Adrenal gland (tissue), 12 donors: ENCODE measurements around the gene SLC15A1. TPM values are rescaled to one million over a fixed set of nuclear protein-coding genes. Genes with fewer than 3 reads are reported as not detected.

Source experiments
- DNase-seq, 7 donors: peaks; one replicate each; pipeline ENCODE4 v3.0.0-alpha.2; 2019 to 2020
- H3K27ac ChIP-seq, 5 donors: fragments of 200-600 bp; sonication (generic) in 4 of 5; 1 replicate in 3 of 5; 2 replicates in 2 of 5; pipeline versions ENCODE4 v1.5.1 to v1.8.0; 2016 to 2020; ENCODE audit warnings: mild to moderate bottlenecking in 1 of 5
- H3K27me3 ChIP-seq: fragments of 200-600 bp; 2 replicates; pipeline ENCODE4 v1.8.0; 2021
- H3K36me3 ChIP-seq, 2 donors: fragments of 200-600 bp; replicated peaks in 1 of 2; 1 replicate in 1 of 2; 2 replicates in 1 of 2; pipeline versions ENCODE4 v1.5.1 to v1.8.0; 2018 to 2022
- H3K4me1 ChIP-seq, 2 donors: fragments of 200-600 bp; replicated peaks in 1 of 2; 1 replicate in 1 of 2; 2 replicates in 1 of 2; pipeline versions ENCODE4 v1.5.1 to v1.8.0; 2018 to 2021
- H3K4me3 ChIP-seq, 4 donors: fragments of 200-600 bp; sonication (generic) in 3 of 4; one replicate each; pipeline ENCODE4 v1.5.1; 2016 to 2018
- H3K9me3 ChIP-seq, 3 donors: fragments of 200-600 bp; sonication (generic) in 1 of 3; replicated peaks in 1 of 3; 1 replicate in 2 of 3; 2 replicates in 1 of 3; pipeline versions ENCODE4 v1.5.1 to v1.8.0; 2016 to 2021
- CTCF ChIP-seq, 6 experiments: fragments of 450-650 bp in 4 of 6; fragments of 200-600 bp in 2 of 6; sonication (generic) in 1 of 6; IDR thresholded peaks; 1 replicate in 5 of 6; 2 replicates in 1 of 6; pipeline versions ENCODE4 v1.5.1 to v1.8.0; 2016 to 2021; ENCODE audit warnings: antibody characterized with exemption in 6 of 6, mild to moderate bottlenecking in 2 of 6, moderate library complexity in 1 of 6
- POLR2A ChIP-seq, 2 donors: fragments of 450-650 bp; IDR thresholded peaks; one replicate each; pipeline ENCODE4 v1.6.1; 2017; ENCODE audit warnings: antibody characterized with exemption in 2 of 2, mild to moderate bottlenecking in 2 of 2, moderate library complexity in 1 of 2
- WGBS, 4 donors: extraction: QIAGEN DNeasy Blood & Tissue Kit in 2 of 4; methylation state at CpG; one replicate each; pipeline versions ENCODE4 v1.1.5 to v1.1.7; 2013 to 2017; 5-methylcytosine and 5-hydroxymethylcytosine counted together
- intact Hi-C, 2 donors: fragments of 100-400 bp; cut with DNase I; formaldehyde crosslinking; loops; one replicate each; pipeline versions ENCODE4 v1.14.1 to v1.15.0; 2022 to 2023
- polyA plus RNA-seq, 3 donors: library from polyadenylated mRNA; stranded (reverse); fragments of 200-250 nt in 2 of 3; fragments of 350-450 nt in 1 of 3; fragmentation: Illumina TruSeq in 1 of 3; extraction: RNeasy Lipid Tissue Mini Kit (QIAGEN cat#74804) in 1 of 3; gene quantifications; one replicate each; pipeline ENCODE4 v1.2.3, GENCODE V29; 2013 to 2014
- total RNA-seq, 9 donors: library from RNA; depleted of rRNA in 4 of 9; stranded (reverse); fragments of >200 nt in 4 of 9; fragments of 120-200 nt in 1 of 9; fragmentation: NEBNext Ultra II Directional in 1 of 9; extraction: Animal tissue kit (Norgen Biotek cat#: 25700) in 1 of 9; gene quantifications; one replicate each; pipeline versions ENCODE4 v1.1.0 to v1.2.4, GENCODE V29; 2013 to 2023
- donor health status: healthy with polysubstance abuse.
- donor health status: Bipolar disorder and iron deficiency.
- donor health status: DM: yes; HTN: yes; CAD: no.
- donor health status: DM: no; HTN: no; CAD: no.
- donor health status: DM: no; HTN: no; CAD: no.
- donor health status: DM: yes; HTN: yes; CAD: no.

Gene SLC15A1
- total and polyA plus RNA-seq, 12 donors, result 0.06 to 0.17 (median 0.07) TPM; not detected in 8

DNA sequence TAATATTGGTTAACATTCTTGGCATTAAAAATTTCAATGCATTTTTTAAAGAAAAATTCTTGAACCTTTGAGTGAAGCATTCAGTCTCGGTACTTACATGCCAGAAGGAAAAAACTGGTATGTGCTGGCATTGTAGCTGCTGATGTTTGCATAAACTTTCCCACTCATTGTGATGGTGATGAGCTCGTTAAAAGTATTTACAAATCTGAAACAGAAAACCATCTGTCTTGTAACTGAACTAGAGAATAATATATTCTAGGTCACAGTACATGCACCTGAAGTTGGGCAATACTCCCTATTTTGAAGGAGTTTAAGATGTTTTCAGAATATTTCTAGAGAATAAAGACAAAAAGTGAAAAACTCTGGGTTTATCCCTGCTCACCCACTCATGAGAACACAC, 64.1 kb downstream of the SLC15A1 start:
- Histone ChIP-seq H3K36me3 (no peaks in the 10 kb centered on the region), H3K27me3 (no peaks in the 10 kb centered on the region), H3K9me3 (no peaks in the 10 kb centered on the region), H3K4me3 (no peak overlapping the region), H3K4me1 (no peaks in the 10 kb centered on the region), H3K27ac (no peak overlapping the region)
- DNase-seq, result no peak
- intact Hi-C loops, result no loop called here
- 65 to 84% (median 70%) methylated on average over 2 of the region's 2 CpGs for WGBS, 4 donors
- TF ChIP-seq CTCF (IDR thresholded peaks at IDR 0.05) (no peak), POLR2A (IDR thresholded peaks at IDR 0.05) (no peak)

- Histone ChIP-seq H3K9me3 (no peaks in the 10 kb centered on the region), H3K4me3 (no peak overlapping the region), H3K36me3 (no peaks in the 10 kb centered on the region), H3K27ac (no peak overlapping the region), H3K27me3 (no peaks in the 10 kb centered on the region), H3K4me1 (no peaks in the 10 kb centered on the region)
- DNase-seq, result no peak
- 74 to 86% (median 76%) methylated on average over 5 of the region's 5 CpGs for WGBS, 4 donors
- intact Hi-C loops, result no loop called here
- TF ChIP-seq CTCF (IDR thresholded peaks at IDR 0.05) (no peak), POLR2A (IDR thresholded peaks at IDR 0.05) (no peak)
Observed at GRCh38 chr13:98687319-98687718, 65.2 kb downstream of the SLC15A1 start.

DNA sequence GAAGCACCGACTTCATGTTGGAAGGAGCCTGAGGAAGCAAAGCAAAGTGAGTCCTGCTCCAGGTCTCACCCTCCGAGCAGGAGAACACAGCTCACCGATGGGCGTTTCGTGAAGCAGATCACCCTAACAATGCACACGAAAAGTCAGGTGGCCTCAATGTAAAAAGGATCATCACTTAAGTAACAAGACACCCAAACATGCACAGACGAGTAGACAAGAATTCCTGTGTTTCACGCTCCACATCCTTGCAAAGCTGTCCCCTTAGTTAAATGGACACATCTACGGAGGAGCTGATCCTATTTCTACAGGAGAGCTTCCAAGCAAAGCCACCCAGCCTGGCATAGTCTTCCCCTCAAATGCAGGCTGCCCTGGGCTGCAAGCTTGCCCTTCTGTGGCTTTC, 66.2 kb downstream of the SLC15A1 start:
- H3K36me3 ChIP-seq, result no peaks in the 10 kb centered on the region
- no peaks in the 10 kb centered on the region for H3K27me3 ChIP-seq
- no peak overlapping the region for H3K27ac ChIP-seq
- WGBS, 4 donors, result 81 to 87% (median 83%) methylated on average over 8 to 9 of the region's 9 CpGs
- TF ChIP-seq POLR2A (IDR thresholded peaks at IDR 0.05) (no peak), CTCF (IDR thresholded peaks at IDR 0.05) (no peak)
- no peaks in the 10 kb centered on the region for H3K9me3 ChIP-seq
- H3K4me1 ChIP-seq, result no peaks in the 10 kb centered on the region
- DNase-seq, result no peak
- no peak overlapping the region for H3K4me3 ChIP-seq
- intact Hi-C loops, result no loop called here

GRCh38 chr13:98685146-98685545, 67.3 kb downstream of the SLC15A1 start:
- TF ChIP-seq POLR2A (IDR thresholded peaks at IDR 0.05) (no peak), CTCF (IDR thresholded peaks at IDR 0.05) (no peak)
- H3K4me3 ChIP-seq, result no peak overlapping the region
- DNase-seq, result no peak
- intact Hi-C loops, result no loop called here
- H3K27me3 ChIP-seq, result no peaks in the 10 kb centered on the region
- H3K4me1 ChIP-seq, result no peaks in the 10 kb centered on the region
- H3K9me3 ChIP-seq, result no peaks in the 10 kb centered on the region
- 47 to 69% (median 66%) methylated on average over 2 of the region's 2 CpGs for WGBS, 4 donors
- no peaks in the 10 kb centered on the region for H3K36me3 ChIP-seq
- H3K27ac ChIP-seq, result no peak overlapping the region
